Measurements from ENCODE around the gene ART1. TPM values are rescaled to one million over a fixed set of nuclear protein-coding genes. Genes with fewer than 3 reads are reported as not detected.

Gene ART1
- total RNA-seq, 1 donor from 2014 or later = not detected

- CTCF ChIA-PET = no interaction called here
- ATAC-seq (ENCODE audit: low read depth) = no peak
- no peaks in the 10 kb centered on the region for H3K36me3 Mint-ChIP-seq (ENCODE audit: low read depth)
- no peak for DNase-seq
- no peak for TF ChIP-seq CTCF (IDR thresholded peaks at IDR 0.05)
- intact Hi-C loops (cut with micrococcal nuclease) = no loop called here
- peaks cover 3% of the 10 kb centered on the region for H3K9me3 Mint-ChIP-seq
- H3K27ac Mint-ChIP-seq = no peak overlapping the region
- peaks cover 15% of the 10 kb centered on the region for H3K4me1 Mint-ChIP-seq
- H3K27me3 Mint-ChIP-seq = no peaks in the 10 kb centered on the region
- POLR2A ChIA-PET = no interaction called here
- no peak overlapping the region for H3K4me3 Mint-ChIP-seq
Measured at GRCh38 chr11:3615998-3616397, 28.9 kb upstream of the ART1 start.

GRCh38 chr11:3616721-3617460, 28.0 kb upstream of the ART1 start:
- TF ChIP-seq CTCF (IDR thresholded peaks at IDR 0.05) = no peak
- H3K36me3 Mint-ChIP-seq (ENCODE audit: low read depth) = no peaks in the 10 kb centered on the region
- ATAC-seq (ENCODE audit: low read depth) = no peak
- CTCF ChIA-PET = no interaction called here
- POLR2A ChIA-PET = no interaction called here
- H3K27ac Mint-ChIP-seq = no peak overlapping the region
- no peak for DNase-seq
- no peak overlapping the region for H3K4me3 Mint-ChIP-seq
- H3K27me3 Mint-ChIP-seq = no peaks in the 10 kb centered on the region
- intact Hi-C loops (cut with micrococcal nuclease) = no loop called here
- H3K4me1 Mint-ChIP-seq = peaks cover 15% of the 10 kb centered on the region
- H3K9me3 Mint-ChIP-seq = peaks cover 3% of the 10 kb centered on the region

GRCh38 chr11:3617990-3618389, 26.9 kb upstream of the ART1 start:
- ChIA-PET CTCF (no interaction called here), POLR2A (no interaction called here)
- Mint-ChIP-seq H3K4me3 (no peak overlapping the region), H3K36me3 (ENCODE audit: low read depth) (no peaks in the 10 kb centered on the region), H3K27me3 (no peaks in the 10 kb centered on the region), H3K27ac (no peak overlapping the region), H3K4me1 (peaks cover 15% of the 10 kb centered on the region), H3K9me3 (no peaks in the 10 kb centered on the region)
- TF ChIP-seq CTCF (IDR thresholded peaks at IDR 0.05) = no peak
- ATAC-seq (ENCODE audit: low read depth) (no peak), DNase-seq (no peak)
- intact Hi-C loops (cut with micrococcal nuclease) = no loop called here

- H3K4me1 Mint-ChIP-seq = no peaks in the 10 kb centered on the region
- no peak for DNase-seq
- TF ChIP-seq CTCF (IDR thresholded peaks at IDR 0.05) = no peak
- intact Hi-C loops (cut with micrococcal nuclease) = no loop called here
- H3K36me3 Mint-ChIP-seq (ENCODE audit: low read depth) = no peaks in the 10 kb centered on the region
- ChIA-PET CTCF (no interaction called here), POLR2A (no interaction called here)
- peaks cover 2% of the 10 kb centered on the region for H3K27me3 Mint-ChIP-seq
- H3K27ac Mint-ChIP-seq = no peak overlapping the region
- no peak overlapping the region for H3K4me3 Mint-ChIP-seq
- no peaks in the 10 kb centered on the region for H3K9me3 Mint-ChIP-seq
- no peak for ATAC-seq (ENCODE audit: low read depth)
Measured at GRCh38 chr11:3622521-3622920, 22.4 kb upstream of the ART1 start.

- no peak overlapping the region for H3K27ac Mint-ChIP-seq
- no peaks in the 10 kb centered on the region for H3K4me1 Mint-ChIP-seq
- intact Hi-C loops (cut with micrococcal nuclease) = no loop called here
- H3K9me3 Mint-ChIP-seq = no peaks in the 10 kb centered on the region
- ChIA-PET CTCF (no interaction called here), POLR2A (no interaction called here)
- peaks cover 2% of the 10 kb centered on the region for H3K27me3 Mint-ChIP-seq
- DNase-seq = no peak
- no peak overlapping the region for H3K4me3 Mint-ChIP-seq
- no peak for ATAC-seq (ENCODE audit: low read depth)
- H3K36me3 Mint-ChIP-seq (ENCODE audit: low read depth) = no peaks in the 10 kb centered on the region
- no peak for TF ChIP-seq CTCF (IDR thresholded peaks at IDR 0.05)
Measured at GRCh38 chr11:3623121-3623520, 21.8 kb upstream of the ART1 start.

Measured in activated B cell treated with CpG ODN at 0.5 μM for 24 hours (primary cell).